ENCODE data around the gene TBX15.

TBX15 gene

GRCh38 chr1:118995312-118996016, 7.3 kb upstream of the TBX15 start:
- Histone ChIP-seq H3K36me3 (ENCODE audit: low read length) (no peaks in the 10 kb centered on the region), H3K4me3 (ENCODE audit: insufficient read depth, low read length, poor library complexity, severe bottlenecking) (no peak overlapping the region), H2AFZ (ENCODE audit: low read depth, low read length, severe bottlenecking) (no peak overlapping the region), H3K4me2 (ENCODE audit: low read depth, low read length, poor library complexity, severe bottlenecking) (no peak overlapping the region), H3K9me2 (replicated peaks; ENCODE audit: insufficient read depth, low read length) (no peaks in the 10 kb centered on the region), H3K79me2 (ENCODE audit: insufficient read depth, low read length) (no peaks in the 10 kb centered on the region), H4K20me1 (ENCODE audit: low read depth, low read length) (no peaks in the 10 kb centered on the region), H3K9me3 (ENCODE audit: insufficient read depth, low read length) (no peaks in the 10 kb centered on the region), H3K27ac (ENCODE audit: low read depth, low read length) (no peak overlapping the region), H3K9ac (ENCODE audit: low read length) (no peak overlapping the region), H3K27me3 (ENCODE audit: low read length) (no peaks in the 10 kb centered on the region), H3F3A (ENCODE audit: insufficient read depth) (no peaks in the 10 kb centered on the region)
- TF ChIP-seq CTCF (IDR thresholded peaks at IDR 0.05; ENCODE audit: insufficient read depth, low read length, poor library complexity, severe bottlenecking) (no peak), EZH2phosphoT487 (conservative IDR thresholded peaks at IDR 0.05; ENCODE audit: low read length) (no peak)

GRCh38 chr1:118993700-118994026, 5.5 kb upstream of the TBX15 start:
- no peaks in the 10 kb centered on the region for H3K79me2 ChIP-seq (ENCODE audit: insufficient read depth, low read length)
- H3K9ac ChIP-seq (ENCODE audit: low read length) = no peak overlapping the region
- no peak overlapping the region for H3K27ac ChIP-seq (ENCODE audit: low read depth, low read length)
- H3K9me2 ChIP-seq (replicated peaks; ENCODE audit: insufficient read depth, low read length) = no peaks in the 10 kb centered on the region
- H3K9me3 ChIP-seq (ENCODE audit: insufficient read depth, low read length) = no peaks in the 10 kb centered on the region
- H3K27me3 ChIP-seq (ENCODE audit: low read length) = no peaks in the 10 kb centered on the region
- H3K36me3 ChIP-seq (ENCODE audit: low read length) = no peaks in the 10 kb centered on the region
- H2AFZ ChIP-seq (ENCODE audit: low read depth, low read length, severe bottlenecking) = no peak overlapping the region
- no peaks in the 10 kb centered on the region for H3F3A ChIP-seq (ENCODE audit: insufficient read depth)
- no peaks in the 10 kb centered on the region for H4K20me1 ChIP-seq (ENCODE audit: low read depth, low read length)
- no peak overlapping the region for H3K4me3 ChIP-seq (ENCODE audit: insufficient read depth, low read length, poor library complexity, severe bottlenecking)
- TF ChIP-seq CTCF (IDR thresholded peaks at IDR 0.05; ENCODE audit: insufficient read depth, low read length, poor library complexity, severe bottlenecking) = no peak
- no peak for TF ChIP-seq EZH2phosphoT487 (conservative IDR thresholded peaks at IDR 0.05; ENCODE audit: low read length)
- H3K4me2 ChIP-seq (ENCODE audit: low read depth, low read length, poor library complexity, severe bottlenecking) = no peak overlapping the region

GRCh38 chr1:118992868-118993699, 4.9 kb upstream of the TBX15 start:
- no peak overlapping the region for H3K4me3 ChIP-seq (ENCODE audit: insufficient read depth, low read length, poor library complexity, severe bottlenecking)
- no peaks in the 10 kb centered on the region for H3F3A ChIP-seq (ENCODE audit: insufficient read depth)
- no peak overlapping the region for H3K27ac ChIP-seq (ENCODE audit: low read depth, low read length)
- no peak overlapping the region for H2AFZ ChIP-seq (ENCODE audit: low read depth, low read length, severe bottlenecking)
- H3K36me3 ChIP-seq (ENCODE audit: low read length) = no peaks in the 10 kb centered on the region
- no peaks in the 10 kb centered on the region for H3K9me3 ChIP-seq (ENCODE audit: insufficient read depth, low read length)
- no peaks in the 10 kb centered on the region for H4K20me1 ChIP-seq (ENCODE audit: low read depth, low read length)
- H3K27me3 ChIP-seq (ENCODE audit: low read length) = no peaks in the 10 kb centered on the region
- H3K79me2 ChIP-seq (ENCODE audit: insufficient read depth, low read length) = no peaks in the 10 kb centered on the region
- H3K4me2 ChIP-seq (ENCODE audit: low read depth, low read length, poor library complexity, severe bottlenecking) = no peak overlapping the region
- H3K9ac ChIP-seq (ENCODE audit: low read length) = no peak overlapping the region
- no peak for TF ChIP-seq CTCF (IDR thresholded peaks at IDR 0.05; ENCODE audit: insufficient read depth, low read length, poor library complexity, severe bottlenecking)
- TF ChIP-seq EZH2phosphoT487 (conservative IDR thresholded peaks at IDR 0.05; ENCODE audit: low read length) = no peak
- no peaks in the 10 kb centered on the region for H3K9me2 ChIP-seq (replicated peaks; ENCODE audit: insufficient read depth, low read length)

Measured in SU-DHL-6 (cell line).